HepG2 (cell line): ENCODE data around the gene MTHFSD.

Source experiments
- CBX2 ChIP-seq, 2 experiments: fragments of 200-600 bp in 1 of 2; sonication (generic); formaldehyde crosslinking in 1 of 2; IDR thresholded peaks; 2 replicates each; pipeline versions ENCODE4 v1.7.0 to v1.8.1; 2018 to 2022; ENCODE audit warnings: low read depth in 2 of 2, low read length in 1 of 2, mild to moderate bottlenecking in 1 of 2, missing genetic modification reagents in 1 of 2
- JUN ChIP-seq: sonication (generic); formaldehyde crosslinking; IDR thresholded peaks from 2 replicates; pipeline ENCODE4 v1.4.0; 2020; ENCODE audit warnings: mild to moderate bottlenecking, missing genetic modification reagents
- POLR2A ChIP-seq, 2 experiments: IDR thresholded peaks; 2 replicates each; pipeline ENCODE4 v1.6.1; 2011; ENCODE audit warnings: low read depth in 2 of 2, low read length in 2 of 2, mild to moderate bottlenecking in 1 of 2, moderate library complexity in 1 of 2; ENCODE audit not compliant: insufficient read depth in 1 of 2
- SP2 ChIP-seq: sonication (generic); formaldehyde crosslinking; IDR thresholded peaks from 2 replicates; pipeline ENCODE4 v1.5.1; 2020; ENCODE audit warnings: mild to moderate bottlenecking, missing genetic modification reagents
- USF2 ChIP-seq, 2 experiments: sonication (generic) in 1 of 2; formaldehyde crosslinking in 1 of 2; IDR thresholded peaks; 2 replicates each; pipeline versions ENCODE4 v1.5.1 to v1.6.1; 2011 to 2020; ENCODE audit warnings: borderline replicate concordance in 1 of 2, low read depth in 1 of 2, low read length in 1 of 2, mild to moderate bottlenecking in 1 of 2, missing genetic modification reagents in 1 of 2, moderate library complexity in 1 of 2
- ZNF33B ChIP-seq: sonication (generic); formaldehyde crosslinking; IDR thresholded peaks from 2 replicates; pipeline ENCODE4 v1.5.1; 2020; ENCODE audit warnings: mild to moderate bottlenecking, missing genetic modification reagents
- ZNF510 ChIP-seq: sonication (generic); formaldehyde crosslinking; IDR thresholded peaks from 2 replicates; pipeline ENCODE4 v1.4.0; 2020; ENCODE audit warnings: low read depth, mild to moderate bottlenecking, missing genetic modification reagents
- TF ChIP-seq, protein P1 (sequence below): IDR thresholded peaks from 2 replicates; pipeline ENCODE4 v1.6.1; 2016; ENCODE audit warnings: low read depth, borderline replicate concordance
- TF ChIP-seq, protein P2 (sequence below): sonication (generic); formaldehyde crosslinking; IDR thresholded peaks from 2 replicates; pipeline ENCODE4 v1.5.0; 2020; ENCODE audit warnings: mild to moderate bottlenecking, missing genetic modification reagents, moderate library complexity

DNA sequence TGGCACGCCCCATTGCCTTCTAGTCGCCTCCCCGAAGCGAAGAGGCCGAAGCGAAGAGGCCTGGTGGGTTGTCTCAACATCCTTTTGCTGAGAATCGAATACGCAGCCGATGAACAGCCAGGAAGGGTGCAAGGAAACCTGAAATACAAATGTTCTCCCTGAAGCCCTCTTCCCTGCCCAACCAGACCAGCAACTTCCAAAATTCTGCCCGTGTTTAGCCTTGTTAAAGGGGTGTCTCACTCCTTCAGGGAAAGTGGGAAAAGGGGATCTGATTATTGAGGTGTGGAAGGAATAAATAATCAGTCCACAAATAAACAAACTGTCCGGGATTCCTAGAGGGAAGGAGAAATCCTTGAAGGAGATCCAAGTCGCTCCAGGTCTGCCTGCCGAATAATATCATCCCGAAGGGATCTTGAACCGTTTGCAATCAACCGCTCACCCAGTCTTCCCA is 10.2 kb upstream of the MTHFSD start:
- no peak for TF ChIP-seq USF2 (IDR thresholded peaks at IDR 0.05; ENCODE audit: low read depth, low read length)
- TF ChIP-seq USF2 (CRISPR knock-in tag; IDR thresholded peaks at IDR 0.05; ENCODE audit: borderline replicate concordance) = no peak
- TF ChIP-seq SP2 (CRISPR knock-in tag) = no peak
- no peak for TF ChIP-seq CBX2 (IDR thresholded peaks at IDR 0.05; ENCODE audit: low read depth, low read length)
- no peak for TF ChIP-seq CBX2 (CRISPR knock-in tag; IDR thresholded peaks at IDR 0.05; ENCODE audit: low read depth)
- no peak for TF ChIP-seq POLR2A (IDR thresholded peaks at IDR 0.05; ENCODE audit: insufficient read depth in 1 of 2, low read depth in 2 of 2, low read length in 2 of 2)
- TF ChIP-seq ZNF33B (CRISPR knock-in tag) = no peak
- TF ChIP-seq, protein P1, sequence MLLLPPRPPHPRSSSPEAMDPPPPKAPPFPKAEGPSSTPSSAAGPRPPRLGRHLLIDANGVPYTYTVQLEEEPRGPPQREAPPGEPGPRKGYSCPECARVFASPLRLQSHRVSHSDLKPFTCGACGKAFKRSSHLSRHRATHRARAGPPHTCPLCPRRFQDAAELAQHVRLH (CRISPR knock-in tag) = no peak
- no peak for TF ChIP-seq JUN
- TF ChIP-seq, protein P2, sequence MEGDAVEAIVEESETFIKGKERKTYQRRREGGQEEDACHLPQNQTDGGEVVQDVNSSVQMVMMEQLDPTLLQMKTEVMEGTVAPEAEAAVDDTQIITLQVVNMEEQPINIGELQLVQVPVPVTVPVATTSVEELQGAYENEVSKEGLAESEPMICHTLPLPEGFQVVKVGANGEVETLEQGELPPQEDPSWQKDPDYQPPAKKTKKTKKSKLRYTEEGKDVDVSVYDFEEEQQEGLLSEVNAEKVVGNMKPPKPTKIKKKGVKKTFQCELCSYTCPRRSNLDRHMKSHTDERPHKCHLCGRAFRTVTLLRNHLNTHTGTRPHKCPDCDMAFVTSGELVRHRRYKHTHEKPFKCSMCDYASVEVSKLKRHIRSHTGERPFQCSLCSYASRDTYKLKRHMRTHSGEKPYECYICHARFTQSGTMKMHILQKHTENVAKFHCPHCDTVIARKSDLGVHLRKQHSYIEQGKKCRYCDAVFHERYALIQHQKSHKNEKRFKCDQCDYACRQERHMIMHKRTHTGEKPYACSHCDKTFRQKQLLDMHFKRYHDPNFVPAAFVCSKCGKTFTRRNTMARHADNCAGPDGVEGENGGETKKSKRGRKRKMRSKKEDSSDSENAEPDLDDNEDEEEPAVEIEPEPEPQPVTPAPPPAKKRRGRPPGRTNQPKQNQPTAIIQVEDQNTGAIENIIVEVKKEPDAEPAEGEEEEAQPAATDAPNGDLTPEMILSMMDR = no peak
- no peak for TF ChIP-seq ZNF510 (CRISPR knock-in tag)
